Transverse colon (tissue), 4 donors: ENCODE data around the gene NTNG1. TPM values are rescaled to one million over a fixed set of nuclear protein-coding genes. Genes with fewer than 3 reads are reported as not detected.

ENCODE experiments used
- DNase-seq: peaks from one replicate; pipeline ENCODE4 v3.0.0-alpha.2; 2019
- H3K27ac ChIP-seq, 4 donors: fragments of 200-600 bp; sonication (generic); 2 replicates each; pipeline ENCODE4 v1.5.1; 2016 to 2018; ENCODE audit warnings: inconsistent platforms in 4 of 4
- H3K27me3 ChIP-seq: fragments of 200-600 bp; sonication (generic); 2 replicates; pipeline ENCODE4 v1.5.1; 2017; ENCODE audit warnings: inconsistent platforms
- H3K36me3 ChIP-seq, 4 donors: fragments of 200-600 bp; sonication (generic); 2 replicates each; pipeline ENCODE4 v1.5.1; 2017 to 2019; ENCODE audit warnings: inconsistent platforms in 4 of 4
- H3K4me1 ChIP-seq, 4 donors: fragments of 200-600 bp; sonication (generic); 2 replicates each; pipeline ENCODE4 v1.5.1; 2017 to 2020; ENCODE audit warnings: inconsistent platforms in 4 of 4
- H3K4me3 ChIP-seq, 4 donors: fragments of 200-600 bp; sonication (generic); 1 replicate in 1 of 4; 2 replicates in 3 of 4; pipeline versions ENCODE4 v1.5.1 to v1.6.1; 2017 to 2019; ENCODE audit warnings: inconsistent platforms in 4 of 4
- H3K9me3 ChIP-seq, 2 donors: fragments of 200-600 bp; sonication (generic); 2 replicates each; pipeline ENCODE4 v1.5.1; 2017 to 2019; ENCODE audit warnings: inconsistent platforms in 2 of 2
- EP300 ChIP-seq: sonication (generic); formaldehyde crosslinking; IDR thresholded peaks from one replicate; pipeline ENCODE4 v1.6.1; 2017; ENCODE audit warnings: antibody characterized with exemption, low read depth
- POLR2A ChIP-seq: fragments of 450-650 bp; IDR thresholded peaks from one replicate; pipeline ENCODE4 v1.6.1; 2016; ENCODE audit warnings: antibody characterized with exemption, mild to moderate bottlenecking, moderate library complexity
- POLR2AphosphoS5 ChIP-seq, 3 donors: sonication (generic); formaldehyde crosslinking; IDR thresholded peaks; one replicate each; pipeline ENCODE4 v1.6.1; 2016; ENCODE audit warnings: antibody characterized with exemption in 3 of 3
- WGBS, 2 donors: methylation state at CpG; one replicate each; pipeline ENCODE4 v1.1.5; 2018; ENCODE audit warnings: low coverage in 1 of 2; 5-methylcytosine and 5-hydroxymethylcytosine counted together
- in situ Hi-C, 4 donors: fragments of 200-750 bp; cut with MboI; loops; one replicate each; pipeline versions ENCODE4 v1.15.0 to v1.15.1; 2017; ENCODE audit warnings: low sequenced_read_pairs in 3 of 4, low pct_ligation_motif_present in 1 of 4, low pct_unique_long_range_greater_than_20kb in 1 of 4
- intact Hi-C: fragments of 100-400 bp; cut with DNase I; formaldehyde crosslinking; loops from one replicate; pipeline ENCODE4 v1.15.1; 2023; ENCODE audit warnings: low total_unique reads
- total RNA-seq, 4 donors: library from RNA; depleted of rRNA; stranded (reverse); fragments of >200 nt; gene quantifications; one replicate each; pipeline ENCODE4 v1.1.0, GENCODE V29; 2016
- TF ChIP-seq, protein P1 (sequence below), 5 experiments: fragments of 200-600 bp in 3 of 5; fragments of 450-650 bp in 2 of 5; sonication (generic) in 3 of 5; IDR thresholded peaks; 1 replicate in 2 of 5; 2 replicates in 3 of 5; pipeline ENCODE4 v1.5.1; 2016 to 2017; ENCODE audit warnings: antibody characterized with exemption in 5 of 5, inconsistent platforms in 3 of 5, mild to moderate bottlenecking in 2 of 5, moderate library complexity in 1 of 5

The NTNG1 gene
- total RNA-seq, 4 donors from 2014 or later, result 1.8 to 6.4 (median 3.5) TPM; not detected in 1

DNA sequence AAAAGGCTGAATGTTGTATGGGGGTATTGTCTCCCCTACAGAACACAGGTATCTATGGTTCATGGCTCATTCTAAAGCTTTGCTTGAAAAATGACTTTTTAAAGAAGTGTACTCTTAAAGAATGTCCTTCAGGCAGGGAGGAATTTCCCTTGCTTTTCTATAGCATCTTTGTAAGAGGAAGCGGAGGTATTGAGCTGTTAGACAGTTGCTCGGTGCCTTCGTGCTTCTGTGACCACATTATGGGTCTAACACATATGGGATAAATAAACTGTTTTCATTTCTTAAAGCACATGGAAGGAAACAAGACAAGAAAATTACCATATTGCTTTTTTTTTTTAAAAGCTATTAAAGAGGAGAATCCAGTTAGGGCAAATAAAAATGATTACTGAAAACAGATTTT is 182.9 kb downstream of the NTNG1 start:
- TF ChIP-seq POLR2A (no peak), POLR2AphosphoS5 (IDR thresholded peaks at IDR 0.05) (no peak)
- TF ChIP-seq, protein P1, sequence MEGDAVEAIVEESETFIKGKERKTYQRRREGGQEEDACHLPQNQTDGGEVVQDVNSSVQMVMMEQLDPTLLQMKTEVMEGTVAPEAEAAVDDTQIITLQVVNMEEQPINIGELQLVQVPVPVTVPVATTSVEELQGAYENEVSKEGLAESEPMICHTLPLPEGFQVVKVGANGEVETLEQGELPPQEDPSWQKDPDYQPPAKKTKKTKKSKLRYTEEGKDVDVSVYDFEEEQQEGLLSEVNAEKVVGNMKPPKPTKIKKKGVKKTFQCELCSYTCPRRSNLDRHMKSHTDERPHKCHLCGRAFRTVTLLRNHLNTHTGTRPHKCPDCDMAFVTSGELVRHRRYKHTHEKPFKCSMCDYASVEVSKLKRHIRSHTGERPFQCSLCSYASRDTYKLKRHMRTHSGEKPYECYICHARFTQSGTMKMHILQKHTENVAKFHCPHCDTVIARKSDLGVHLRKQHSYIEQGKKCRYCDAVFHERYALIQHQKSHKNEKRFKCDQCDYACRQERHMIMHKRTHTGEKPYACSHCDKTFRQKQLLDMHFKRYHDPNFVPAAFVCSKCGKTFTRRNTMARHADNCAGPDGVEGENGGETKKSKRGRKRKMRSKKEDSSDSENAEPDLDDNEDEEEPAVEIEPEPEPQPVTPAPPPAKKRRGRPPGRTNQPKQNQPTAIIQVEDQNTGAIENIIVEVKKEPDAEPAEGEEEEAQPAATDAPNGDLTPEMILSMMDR (IDR thresholded peaks at IDR 0.05), result no peak
- in situ Hi-C loops (no loop called here), intact Hi-C loops (no loop called here)
- H3K27me3 ChIP-seq, result no peaks in the 10 kb centered on the region
- no peak for DNase-seq
- no peak overlapping the region for H3K4me3 ChIP-seq
- no peak overlapping the region for H3K27ac ChIP-seq
- 64 to 88% methylated on average over 3 of the region's 3 CpGs for WGBS, 2 donors
- no peaks in the 10 kb centered on the region for H3K4me1 ChIP-seq
- no peaks in the 10 kb centered on the region for H3K36me3 ChIP-seq
- H3K9me3 ChIP-seq, result no peaks in the 10 kb centered on the region

DNA sequence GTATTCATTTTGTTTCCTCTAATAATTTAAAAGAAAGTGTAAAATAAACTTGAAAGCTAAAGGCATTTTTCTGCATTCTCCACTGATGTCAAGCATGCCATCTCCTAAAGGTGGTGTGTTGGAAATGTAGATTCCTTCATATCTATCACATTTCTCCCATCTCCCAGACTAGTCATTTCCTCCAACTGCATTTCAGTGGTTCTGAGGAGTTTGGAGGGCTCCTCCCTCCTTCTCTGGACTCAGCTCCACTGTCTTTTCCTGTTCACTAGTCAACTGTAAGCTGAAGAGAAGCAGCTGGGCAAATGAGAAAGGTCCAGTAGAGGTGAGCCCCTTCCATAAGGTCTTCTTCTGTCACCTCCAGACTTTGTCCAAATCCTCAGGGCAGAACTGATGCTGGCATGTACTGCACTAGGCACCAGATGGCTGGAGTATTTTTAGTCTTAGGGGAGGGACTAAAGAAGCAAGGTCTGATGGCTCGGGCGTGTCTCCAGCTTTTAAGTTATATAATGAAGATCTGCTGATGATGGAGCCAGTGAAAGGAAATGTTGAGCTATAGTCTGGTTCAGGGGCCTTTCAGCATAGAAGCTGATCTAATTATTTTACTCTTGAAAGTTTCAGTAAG is 186.1 kb downstream of the NTNG1 start:
- intact Hi-C loops, result no loop called here

GRCh38 chr1:107327446-107327845 is 186.6 kb downstream of the NTNG1 start:
- WGBS, 2 donors, result 40 to 76% methylated on average over 1 of the region's 1 CpG

More for the DNA sequence above, 186.1 kb downstream of the NTNG1 start:
- no peaks in the 10 kb centered on the region for H3K36me3 ChIP-seq
- TF ChIP-seq, protein P1 (IDR thresholded peaks at IDR 0.05), result no peak
- no peak for TF ChIP-seq POLR2AphosphoS5 (IDR thresholded peaks at IDR 0.05)
- TF ChIP-seq POLR2A, result no peak
- no peak for TF ChIP-seq EP300
- H3K4me3 ChIP-seq, result no peak overlapping the region
- H3K4me1 ChIP-seq, result no peaks in the 10 kb centered on the region
- H3K27me3 ChIP-seq, result no peaks in the 10 kb centered on the region
- no peak for DNase-seq
- H3K27ac ChIP-seq, result no peak overlapping the region
- no peaks in the 10 kb centered on the region for H3K9me3 ChIP-seq
- in situ Hi-C loops, result no loop called here
- 43% methylated on average over 2 of the region's 2 CpGs; no CpG with 5 or more reads in 1 of the 2 donors for WGBS, 2 donors

GRCh38 chr1:107328087-107328486 is 187.2 kb downstream of the NTNG1 start:
- Histone ChIP-seq H3K27ac (no peak overlapping the region), H3K9me3 (no peaks in the 10 kb centered on the region), H3K4me3 (no peak overlapping the region), H3K4me1 (no peaks in the 10 kb centered on the region), H3K27me3 (no peaks in the 10 kb centered on the region), H3K36me3 (no peaks in the 10 kb centered on the region)
- TF ChIP-seq POLR2A, result no peak
- no peak for TF ChIP-seq EP300
- TF ChIP-seq POLR2AphosphoS5 (IDR thresholded peaks at IDR 0.05), result no peak
- TF ChIP-seq, protein P1 (IDR thresholded peaks at IDR 0.05), result no peak
- 90 to 95% methylated on average over 5 of the region's 5 CpGs for WGBS, 2 donors
- intact Hi-C loops (no loop called here), in situ Hi-C loops (no loop called here)
- DNase-seq, result no peak

More at GRCh38 chr1:107327446-107327845, 186.6 kb downstream of the NTNG1 start:
- Histone ChIP-seq H3K4me1 (no peaks in the 10 kb centered on the region), H3K9me3 (no peaks in the 10 kb centered on the region), H3K36me3 (no peaks in the 10 kb centered on the region), H3K27me3 (no peaks in the 10 kb centered on the region), H3K27ac (no peak overlapping the region), H3K4me3 (no peak overlapping the region)
- intact Hi-C loops, result no loop called here
- in situ Hi-C loops, result no loop called here
- no peak for DNase-seq
- no peak for TF ChIP-seq POLR2A
- TF ChIP-seq, protein P1 (IDR thresholded peaks at IDR 0.05), result no peak
- TF ChIP-seq POLR2AphosphoS5 (IDR thresholded peaks at IDR 0.05), result no peak
- TF ChIP-seq EP300, result no peak
